ENCODE results near the gene PGA4. TPM values are rescaled to one million over a fixed set of nuclear protein-coding genes. Genes with fewer than 3 reads are reported as not detected.

The PGA4 gene
- total and polyA plus RNA-seq, 2 of the 8 experiments (the other 6 are each of a cell fraction or from before 2014, with no cell fraction given), result 1.3 TPM; not detected in 1

- H2BK12ac ChIP-seq (ENCODE audit: low read depth, low read length), result no peak overlapping the region
- no peak for FAIRE-seq
- 92% methylated on average over 16 of the region's 18 CpGs; no CpG with 5 or more reads in 1 of the 2 experiments for WGBS, 2 experiments (ENCODE audit: extremely low coverage in 1 of 2, insufficient coverage in 1 of 2, insufficient read length in 1 of 2, insufficient replicate concordance in 2 of 2, low coverage in 1 of 2, low lambda C conversion rate in 2 of 2, missing lambda C conversion rate in 1 of 2)
- DNase-seq (ENCODE audit: low read depth in 1 of 2, low spot score in 2 of 2), result no peak
- no peak overlapping the region for H3K14ac ChIP-seq (ENCODE audit: insufficient read length)
- no peaks in the 10 kb centered on the region for H3K23me2 ChIP-seq (ENCODE audit: low read depth, low read length)
- H3K36me3 ChIP-seq (ENCODE audit: control insufficient read depth in 2 of 4, insufficient read depth in 4 of 4, low read length in 3 of 4), result no peaks in the 10 kb centered on the region; a peak in 1 of 8 replicates
- no peaks in the 10 kb centered on the region for H4K20me1 ChIP-seq (replicated peaks in 1 of 2; ENCODE audit: control insufficient read depth in 1 of 2, insufficient read depth in 2 of 2, low read length in 2 of 2)
- H3K4me1 ChIP-seq (replicated peaks in 1 of 4; ENCODE audit: control insufficient read depth in 3 of 4, insufficient read depth in 4 of 4, low read length in 3 of 4), result no peaks in the 10 kb centered on the region; a peak in 1 of 7 replicates
- no peak overlapping the region for H2BK5ac ChIP-seq (ENCODE audit: low read depth, low read length)
- H3K27ac ChIP-seq (ENCODE audit: low read depth, low read length), result no peak overlapping the region
- H3K9ac ChIP-seq (replicated peaks in 1 of 4; ENCODE audit: extremely low read depth in 1 of 4, low read depth in 3 of 4, low read length in 3 of 4), result no peak overlapping the region
- TF ChIP-seq SP2 (IDR thresholded peaks at IDR 0.05; ENCODE audit: low read length) (no peak), SRF (IDR thresholded peaks at IDR 0.05; ENCODE audit: low read depth, low read length) (no peak), POLR2A (IDR thresholded peaks at IDR 0.05; ENCODE audit: control extremely low read depth in 1 of 2, low read depth in 2 of 2, low read length in 2 of 2) (no peak), TAF1 (IDR thresholded peaks at IDR 0.05; ENCODE audit: low read depth, low read length) (no peak)
- no peak overlapping the region for H2AK5ac ChIP-seq (ENCODE audit: low read depth, low read length)
- H2AFZ ChIP-seq (ENCODE audit: low read length), result no peak overlapping the region
- no peak overlapping the region for H2BK15ac ChIP-seq (ENCODE audit: low read length)
- H2BK120ac ChIP-seq (replicated peaks; ENCODE audit: low read depth, low read length), result no peak overlapping the region
- no peak overlapping the region for H4K5ac ChIP-seq (ENCODE audit: insufficient read length, low read depth, low read length)
- no peaks in the 10 kb centered on the region for H3K9me3 ChIP-seq (ENCODE audit: insufficient read depth in 2 of 2, low read depth in 1 of 2, low read length in 1 of 2)
- no peaks in the 10 kb centered on the region for H3K79me1 ChIP-seq (ENCODE audit: low read depth, low read length)
- H3K79me2 ChIP-seq (ENCODE audit: control insufficient read depth in 1 of 2, insufficient read depth in 2 of 2, low read length in 2 of 2), result no peaks in the 10 kb centered on the region
- CTCF ChIA-PET (ENCODE audit: partially characterized antibody), result interaction anchor here (0.8 to 3.0 kb wide), 3 partner anchors 33 to 130 kb away, joined by 3 to 12 read pairs (median 3); no protein-coding TSS in a partner anchor
- H2BK20ac ChIP-seq (ENCODE audit: low read length), result no peak overlapping the region
- POLR2A ChIA-PET (ENCODE audit: partially characterized antibody), result interaction anchor here (0.7 to 1.5 kb wide), 2 partner anchors 10 to 61 kb away, joined by 4 read pairs; no protein-coding TSS in a partner anchor
- H3K4me3 ChIP-seq (ENCODE audit: extremely low read depth in 1 of 4, insufficient read depth in 2 of 4, low read depth in 3 of 4, low read length in 4 of 4), result no peak overlapping the region
- no peak overlapping the region for H3K56ac ChIP-seq (replicated peaks; ENCODE audit: insufficient read length, low read depth, low read length)
- H3K27me3 ChIP-seq (replicated peaks in 1 of 4; ENCODE audit: control insufficient read depth in 3 of 4, extremely low read depth in 1 of 4, insufficient read depth in 3 of 4, low read length in 3 of 4), result no peaks in the 10 kb centered on the region
- peak overlapping the region; percentile 4; the same call in 1 of the 2 replicates for H4K8ac ChIP-seq (ENCODE audit: extremely low read depth, insufficient read depth, low read length)
- no peak overlapping the region for H3K18ac ChIP-seq (ENCODE audit: extremely low read depth, low read length)
- no peak overlapping the region for H3K23ac ChIP-seq (ENCODE audit: insufficient read length)
- H3K4ac ChIP-seq (replicated peaks; ENCODE audit: insufficient read length, low read depth, low read length), result no peak overlapping the region
- no peak overlapping the region for H4K91ac ChIP-seq (replicated peaks; ENCODE audit: insufficient read length, low read length)
- H3K4me2 ChIP-seq (ENCODE audit: insufficient read depth in 1 of 2, low read depth in 2 of 2, low read length in 2 of 2), result no peak overlapping the region
These were observed 34.7 kb downstream of the PGA4 start for GRCh38 chr11:61256710-61257482.
